Mesothelial cell of epicardium (in vitro differentiated cells): ENCODE results near the gene LGALSL. TPM values are rescaled to one million over a fixed set of nuclear protein-coding genes. Genes with fewer than 3 reads are reported as not detected.

Experiments
- DNase-seq, 2 experiments: peaks; one replicate each; pipeline ENCODE4 v3.0.0; 2021; ENCODE audit warnings: low spot score in 2 of 2; ENCODE audit not compliant: unreplicated experiment in 2 of 2
- H3K27ac Mint-ChIP-seq: 2 replicates; pipeline ENCODE4 v1.8.0; 2021; ENCODE audit warnings: mixed read lengths
- H3K27me3 Mint-ChIP-seq: 2 replicates; pipeline ENCODE4 v1.8.0; 2021; ENCODE audit warnings: low read depth, mixed read lengths
- H3K36me3 Mint-ChIP-seq: 2 replicates; pipeline ENCODE4 v1.8.0; 2021; ENCODE audit warnings: mixed read lengths
- H3K4me1 Mint-ChIP-seq: 2 replicates; pipeline ENCODE4 v1.8.0; 2021; ENCODE audit warnings: mixed read lengths
- H3K4me3 Mint-ChIP-seq: 2 replicates; pipeline ENCODE4 v1.8.0; 2021; ENCODE audit warnings: mild to moderate bottlenecking, moderate library complexity, mixed read lengths
- H3K9me3 Mint-ChIP-seq: 2 replicates; pipeline ENCODE4 v1.8.0; 2021; ENCODE audit warnings: mixed read lengths
- CTCF ChIP-seq: fragments of 200-600 bp; sonication (generic); IDR thresholded peaks from one replicate; pipeline ENCODE4 v1.5.0; 2021; ENCODE audit warnings: antibody characterized with exemption; ENCODE audit not compliant: unreplicated experiment
- total RNA-seq: library from RNA; stranded (reverse); gene quantifications from 3 replicates; pipeline ENCODE4 v1.2.1, GENCODE V29; 2021

Gene LGALSL
- total RNA-seq, 1 donor from 2014 or later, result 15.6 TPM

- TF ChIP-seq CTCF, result no peak
- no peak overlapping the region for H3K4me3 Mint-ChIP-seq
- H3K4me1 Mint-ChIP-seq, result peaks cover 17% of the 10 kb centered on the region
- H3K27me3 Mint-ChIP-seq, result no peaks in the 10 kb centered on the region
- H3K27ac Mint-ChIP-seq, result no peak overlapping the region
- no peak for DNase-seq
- no peaks in the 10 kb centered on the region for H3K9me3 Mint-ChIP-seq
- no peaks in the 10 kb centered on the region for H3K36me3 Mint-ChIP-seq
Observed at GRCh38 chr2:64410671-64411070, 43.3 kb upstream of the LGALSL start.

GRCh38 chr2:64412671-64413070 is 41.3 kb upstream of the LGALSL start:
- H3K27ac Mint-ChIP-seq, result no peak overlapping the region
- no peaks in the 10 kb centered on the region for H3K27me3 Mint-ChIP-seq
- no peak overlapping the region for H3K4me3 Mint-ChIP-seq
- no peak for TF ChIP-seq CTCF
- H3K36me3 Mint-ChIP-seq, result no peaks in the 10 kb centered on the region
- no peaks in the 10 kb centered on the region for H3K9me3 Mint-ChIP-seq
- no peak for DNase-seq
- H3K4me1 Mint-ChIP-seq, result no peaks in the 10 kb centered on the region

GRCh38 chr2:64414736-64415435 is 39.1 kb upstream of the LGALSL start:
- no peak for DNase-seq
- H3K27me3 Mint-ChIP-seq, result no peaks in the 10 kb centered on the region
- no peaks in the 10 kb centered on the region for H3K4me1 Mint-ChIP-seq
- H3K4me3 Mint-ChIP-seq, result no peak overlapping the region
- no peak overlapping the region for H3K27ac Mint-ChIP-seq
- no peaks in the 10 kb centered on the region for H3K36me3 Mint-ChIP-seq
- no peaks in the 10 kb centered on the region for H3K9me3 Mint-ChIP-seq
- TF ChIP-seq CTCF, result no peak

- no peak for DNase-seq
- H3K4me1 Mint-ChIP-seq, result peaks cover 7% of the 10 kb centered on the region
- no peak overlapping the region for H3K4me3 Mint-ChIP-seq
- no peaks in the 10 kb centered on the region for H3K9me3 Mint-ChIP-seq
- H3K36me3 Mint-ChIP-seq, result no peaks in the 10 kb centered on the region
- no peaks in the 10 kb centered on the region for H3K27me3 Mint-ChIP-seq
- H3K27ac Mint-ChIP-seq, result no peak overlapping the region
- no peak for TF ChIP-seq CTCF
Observed at GRCh38 chr2:64417624-64418023, 36.3 kb upstream of the LGALSL start.

GRCh38 chr2:64419596-64420165 is 34.3 kb upstream of the LGALSL start:
- DNase-seq, result no peak
- Mint-ChIP-seq H3K27me3 (no peaks in the 10 kb centered on the region), H3K36me3 (no peaks in the 10 kb centered on the region), H3K9me3 (no peaks in the 10 kb centered on the region), H3K4me3 (no peak overlapping the region), H3K27ac (no peak overlapping the region), H3K4me1 (peaks cover 7% of the 10 kb centered on the region)
- no peak for TF ChIP-seq CTCF

- H3K27me3 Mint-ChIP-seq, result no peaks in the 10 kb centered on the region
- no peak overlapping the region for H3K4me3 Mint-ChIP-seq
- no peaks in the 10 kb centered on the region for H3K9me3 Mint-ChIP-seq
- no peaks in the 10 kb centered on the region for H3K36me3 Mint-ChIP-seq
- H3K27ac Mint-ChIP-seq, result no peak overlapping the region
- no peak for DNase-seq
- no peak for TF ChIP-seq CTCF
- peaks cover 7% of the 10 kb centered on the region for H3K4me1 Mint-ChIP-seq
Observed at GRCh38 chr2:64420677-64421076, 33.3 kb upstream of the LGALSL start.
